Measurements from ENCODE around the gene POLR2L.

DNA sequence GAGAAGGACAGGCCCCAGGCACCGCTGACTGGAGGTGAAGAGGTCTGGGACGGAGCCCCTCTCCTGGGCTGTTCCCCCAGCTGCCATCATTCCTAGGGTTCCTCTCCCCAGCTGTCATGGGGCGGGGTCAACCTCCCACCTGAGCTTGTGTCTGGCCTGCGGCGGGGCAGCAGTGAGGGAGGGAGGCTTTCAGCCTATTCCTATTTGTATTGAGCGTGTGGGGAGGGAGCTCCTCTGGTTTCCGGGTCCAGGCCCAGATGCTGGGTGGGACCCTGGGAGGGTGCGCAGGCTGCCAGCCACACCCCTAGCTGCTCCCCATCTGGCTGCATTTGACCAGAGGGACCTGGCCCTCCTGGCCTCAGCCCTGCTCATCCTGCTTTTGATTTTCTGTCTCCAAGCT is 14.1 kb upstream of the POLR2L start:
- TF ChIP-seq ZNF225 (CRISPR knock-in tag; IDR thresholded peaks at IDR 0.05) (no peak), NFE2L1 (CRISPR knock-in tag; IDR thresholded peaks at IDR 0.05; ENCODE audit: borderline replicate concordance) (no peak), ZNF788 (CRISPR knock-in tag; IDR thresholded peaks at IDR 0.05; ENCODE audit: borderline replicate concordance) (no peak), SMARCE1 (IDR thresholded peaks at IDR 0.05; ENCODE audit: borderline replicate concordance) (no peak), POLR2A (IDR thresholded peaks at IDR 0.05; ENCODE audit: insufficient read depth in 1 of 2, low read depth in 2 of 2, low read length in 2 of 2) (no peak), MAFG (CRISPR knock-in tag; IDR thresholded peaks at IDR 0.05) (no peak), POLR2AphosphoS5 (IDR thresholded peaks at IDR 0.05; ENCODE audit: low read depth, low read length) (no peak), SALL2 (CRISPR knock-in tag; IDR thresholded peaks at IDR 0.05) (no peak), GABPA (IDR thresholded peaks at IDR 0.05; ENCODE audit: low read depth, low read length) (no peak), GABPA (CRISPR knock-in tag; IDR thresholded peaks at IDR 0.05; ENCODE audit: low read depth) (no peak)
- TF ChIP-seq, protein P1, sequence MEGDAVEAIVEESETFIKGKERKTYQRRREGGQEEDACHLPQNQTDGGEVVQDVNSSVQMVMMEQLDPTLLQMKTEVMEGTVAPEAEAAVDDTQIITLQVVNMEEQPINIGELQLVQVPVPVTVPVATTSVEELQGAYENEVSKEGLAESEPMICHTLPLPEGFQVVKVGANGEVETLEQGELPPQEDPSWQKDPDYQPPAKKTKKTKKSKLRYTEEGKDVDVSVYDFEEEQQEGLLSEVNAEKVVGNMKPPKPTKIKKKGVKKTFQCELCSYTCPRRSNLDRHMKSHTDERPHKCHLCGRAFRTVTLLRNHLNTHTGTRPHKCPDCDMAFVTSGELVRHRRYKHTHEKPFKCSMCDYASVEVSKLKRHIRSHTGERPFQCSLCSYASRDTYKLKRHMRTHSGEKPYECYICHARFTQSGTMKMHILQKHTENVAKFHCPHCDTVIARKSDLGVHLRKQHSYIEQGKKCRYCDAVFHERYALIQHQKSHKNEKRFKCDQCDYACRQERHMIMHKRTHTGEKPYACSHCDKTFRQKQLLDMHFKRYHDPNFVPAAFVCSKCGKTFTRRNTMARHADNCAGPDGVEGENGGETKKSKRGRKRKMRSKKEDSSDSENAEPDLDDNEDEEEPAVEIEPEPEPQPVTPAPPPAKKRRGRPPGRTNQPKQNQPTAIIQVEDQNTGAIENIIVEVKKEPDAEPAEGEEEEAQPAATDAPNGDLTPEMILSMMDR (CRISPR knock-in tag; IDR thresholded peaks at IDR 0.05) = no peak
- TF ChIP-seq, protein P2, sequence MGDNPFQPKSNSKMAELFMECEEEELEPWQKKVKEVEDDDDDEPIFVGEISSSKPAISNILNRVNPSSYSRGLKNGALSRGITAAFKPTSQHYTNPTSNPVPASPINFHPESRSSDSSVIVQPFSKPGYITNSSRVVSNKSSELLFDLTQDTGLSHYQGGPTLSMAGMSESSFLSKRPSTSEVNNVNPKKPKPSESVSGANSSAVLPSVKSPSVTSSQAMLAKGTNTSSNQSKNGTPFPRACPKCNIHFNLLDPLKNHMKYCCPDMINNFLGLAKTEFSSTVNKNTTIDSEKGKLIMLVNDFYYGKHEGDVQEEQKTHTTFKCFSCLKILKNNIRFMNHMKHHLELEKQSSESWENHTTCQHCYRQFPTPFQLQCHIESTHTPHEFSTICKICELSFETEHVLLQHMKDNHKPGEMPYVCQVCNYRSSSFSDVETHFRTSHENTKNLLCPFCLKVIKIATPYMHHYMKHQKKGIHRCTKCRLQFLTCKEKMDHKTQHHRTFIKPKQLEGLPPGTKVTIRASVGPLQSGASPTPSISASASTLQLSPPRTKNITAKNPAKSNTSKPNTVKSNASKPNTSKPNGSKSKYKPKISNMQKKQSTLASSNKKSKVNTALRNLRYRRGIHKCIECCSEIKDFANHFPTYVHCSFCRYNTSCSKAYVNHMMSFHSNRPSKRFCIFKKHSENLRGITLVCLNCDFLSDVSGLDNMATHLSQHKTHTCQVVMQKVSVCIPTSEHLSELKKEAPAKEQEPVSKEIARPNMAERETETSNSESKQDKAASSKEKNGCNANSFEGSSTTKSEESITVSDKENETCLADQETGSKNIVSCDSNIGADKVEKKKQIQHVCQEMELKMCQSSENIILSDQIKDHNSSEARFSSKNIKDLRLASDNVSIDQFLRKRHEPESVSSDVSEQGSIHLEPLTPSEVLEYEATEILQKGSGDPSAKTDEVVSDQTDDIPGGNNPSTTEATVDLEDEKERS (CRISPR knock-in tag; IDR thresholded peaks at IDR 0.05) = no peak
